Endothelial cell of umbilical vein (primary cell): ENCODE data around the gene FAM216A. TPM values are rescaled to one million over a fixed set of nuclear protein-coding genes. Genes with fewer than 3 reads are reported as not detected.
A peak's percentile ranks its signal among the peaks of the same experiment; 100 is the strongest.

Source experiments
- BruUV-seq: library from RNA; stranded (reverse); fragments of 400-500 nt; replicated peaks from 2 replicates; lab custom pipeline; 2021; lab: Mats Ljungman, UMichigan
- CTCF ChIA-PET: fragments of 300-600, 350-600 bp; sonication (Branson Sonifier 250); formaldehyde crosslinking; loops from one replicate; lab custom pipeline; 2021; ENCODE audit warnings: antibody characterized with exemption, inconsistent platforms; lab: Charles Lee
- POLR2A ChIA-PET: fragments of 300-600, 350-600 bp; sonication (Branson Sonifier 250); formaldehyde crosslinking; loops from one replicate; lab custom pipeline; 2021; ENCODE audit warnings: antibody characterized with exemption, inconsistent platforms; lab: Charles Lee
- DNase-seq: peaks from one replicate; pipeline ENCODE4 v3.0.0-alpha.2; 2011; ENCODE audit warnings: low read depth, low spot score
- FAIRE-seq: peaks from 2 replicates; lab custom pipeline; 2011; peaks lifted over from hg19 to GRCh38; lab: Jason Lieb, UNC
- H2AFZ ChIP-seq: 2 replicates; pipeline ENCODE4 v1.6.0; 2012; ENCODE audit warnings: low read depth, low read length, control low read depth, inconsistent platforms
- H3K27ac ChIP-seq: 2 replicates; pipeline ENCODE4 v1.5.1; 2011; ENCODE audit warnings: low read depth, mild to moderate bottlenecking, control low read depth, low read length, moderate library complexity; ENCODE audit not compliant: insufficient read depth
- H3K27me3 ChIP-seq, 2 experiments: 2 replicates each; pipeline versions ENCODE4 v1.6.0 to v1.6.1; 2011; ENCODE audit warnings: low read length in 2 of 2, mixed read lengths in 1 of 2; ENCODE audit not compliant: control insufficient read depth in 2 of 2, insufficient read depth in 2 of 2
- H3K36me3 ChIP-seq, 2 experiments: 2 replicates in 1 of 2; 3 replicates in 1 of 2; pipeline ENCODE4 v1.5.1; 2011; ENCODE audit warnings: low read length in 2 of 2, mild to moderate bottlenecking in 1 of 2, moderate library complexity in 1 of 2; ENCODE audit not compliant: control insufficient read depth in 2 of 2, insufficient read depth in 2 of 2; ENCODE audit errors: extremely low read depth in 1 of 2
- H3K4me1 ChIP-seq: 3 replicates; pipeline ENCODE4 v1.5.1; 2011; ENCODE audit warnings: mild to moderate bottlenecking, low read length; ENCODE audit not compliant: control insufficient read depth, insufficient read depth; ENCODE audit errors: extremely low read depth
- H3K4me2 ChIP-seq: 2 replicates; pipeline ENCODE4 v1.6.1; 2011; ENCODE audit warnings: low read length, control low read depth, mixed read lengths; ENCODE audit not compliant: insufficient read depth
- H3K4me3 ChIP-seq, 3 experiments: fragments of 200-600 bp in 1 of 3; sonication (generic), shearing (Covaris generic) in 1 of 3; replicated peaks in 1 of 3; 2 replicates each; pipeline ENCODE4 v1.5.1; 2011 to 2016; ENCODE audit warnings: control low read depth in 3 of 3, low read length in 3 of 3, mild to moderate bottlenecking in 2 of 3, inconsistent platforms in 1 of 3, low read depth in 1 of 3, moderate library complexity in 1 of 3; ENCODE audit not compliant: insufficient read depth in 1 of 3
- H3K79me2 ChIP-seq: 2 replicates; pipeline ENCODE4 v1.6.0; 2012; ENCODE audit warnings: low read length, inconsistent platforms; ENCODE audit not compliant: control insufficient read depth, insufficient read depth
- H3K9ac ChIP-seq: replicated peaks from 2 replicates; pipeline ENCODE3; 2011; ENCODE audit warnings: low read length, control low read depth; ENCODE audit not compliant: insufficient read depth; ENCODE audit errors: extremely low read depth
- H3K9me1 ChIP-seq: replicated peaks from 3 replicates; pipeline ENCODE4 v1.6.0; 2011; ENCODE audit warnings: mild to moderate bottlenecking, low read length; ENCODE audit not compliant: control insufficient read depth, insufficient read depth; ENCODE audit errors: extremely low read depth
- H3K9me3 ChIP-seq: replicated peaks from 2 replicates; pipeline ENCODE4 v1.5.1; 2012; ENCODE audit warnings: low read length, inconsistent platforms; ENCODE audit not compliant: control insufficient read depth, insufficient read depth
- H4K20me1 ChIP-seq: replicated peaks from 2 replicates; pipeline ENCODE3; 2011; ENCODE audit warnings: mild to moderate bottlenecking, low read length; ENCODE audit not compliant: control insufficient read depth, insufficient read depth; ENCODE audit errors: extremely low read depth
- EZH2 ChIP-seq: IDR thresholded peaks from 2 replicates; pipeline ENCODE4 v1.6.1; 2012; ENCODE audit warnings: borderline replicate concordance, low read depth, mild to moderate bottlenecking, moderate library complexity, low read length, inconsistent platforms; ENCODE audit not compliant: severe bottlenecking
- FOS ChIP-seq: IDR thresholded peaks from 2 replicates; pipeline ENCODE4 v1.6.1; 2011; ENCODE audit warnings: mild to moderate bottlenecking, low read length, moderate library complexity, borderline replicate concordance; ENCODE audit not compliant: insufficient read depth
- GATA2 ChIP-seq: IDR thresholded peaks from 2 replicates; pipeline ENCODE4 v1.7.0; 2011; ENCODE audit warnings: low read depth, mild to moderate bottlenecking, moderate library complexity, mixed read lengths, low read length; ENCODE audit not compliant: insufficient read length, insufficient read depth
- JUN ChIP-seq: IDR thresholded peaks from 2 replicates; pipeline ENCODE4 v1.6.1; 2011; ENCODE audit warnings: borderline replicate concordance, low read depth; ENCODE audit not compliant: insufficient read length, insufficient read depth
- MYC ChIP-seq: IDR thresholded peaks from one replicate; pipeline ENCODE4 v1.6.1; 2011; ENCODE audit warnings: mild to moderate bottlenecking, low read depth, low read length
- POLR2A ChIP-seq: IDR thresholded peaks from 2 replicates; pipeline ENCODE4 v1.6.1; 2012; ENCODE audit warnings: low read depth, mild to moderate bottlenecking, control low read depth, low read length
- POLR2AphosphoS5 ChIP-seq: IDR thresholded peaks from 2 replicates; pipeline ENCODE4 v1.6.1; 2012; ENCODE audit warnings: low read depth, mild to moderate bottlenecking, control low read depth, low read length, moderate library complexity; ENCODE audit not compliant: insufficient read depth
- dilution Hi-C: fragments of 300-500 bp; cut with MboI; formaldehyde crosslinking; loops from one replicate; pipeline ENCODE4 v1.15.0; 2019; ENCODE audit warnings: low sequenced_read_pairs; ENCODE audit not compliant: extremely low pct_ligation_motif_present
- intact Hi-C: fragments of 100-400 bp; cut with micrococcal nuclease; formaldehyde crosslinking; loops from one replicate; pipeline ENCODE4 v1.10.0; 2022
- polyA plus RNA-seq, 4 experiments: library from polyadenylated mRNA; depleted of rRNA in 3 of 4; stranded (reverse) in 3 of 4; unstranded in 1 of 4; fragments of >200 nt; gene quantifications; 2 replicates each; pipeline versions ENCODE4 v1.2.1 to v1.2.3, GENCODE V29; 2011 to 2012; ENCODE audit warnings: missing spikeins in 1 of 4
- total RNA-seq: library from RNA; stranded (reverse); gene quantifications from 2 replicates; pipeline ENCODE4 v1.2.3, GENCODE V29; 2021
- TF ChIP-seq, protein P1 (sequence below), 2 donors: IDR thresholded peaks; 1 replicate in 1 of 2; 2 replicates in 1 of 2; pipeline ENCODE4 v1.5.1; 2011; ENCODE audit warnings: low read length in 2 of 2, mild to moderate bottlenecking in 2 of 2, moderate library complexity in 2 of 2, control low read depth in 1 of 2, inconsistent platforms in 1 of 2, low read depth in 1 of 2; ENCODE audit not compliant: insufficient read depth in 1 of 2; ENCODE audit errors: extremely low read depth in 1 of 2
- TF ChIP-seq, protein P2 (sequence below): IDR thresholded peaks from 2 replicates; pipeline ENCODE4 v1.6.1; 2011; ENCODE audit not compliant: insufficient read depth, insufficient read length

The FAM216A gene
- total and polyA plus RNA-seq, 2 donors (not counting 3 experiments of a cell fraction or from before 2014, with no cell fraction given), result 11.6 to 11.7 TPM

DNA sequence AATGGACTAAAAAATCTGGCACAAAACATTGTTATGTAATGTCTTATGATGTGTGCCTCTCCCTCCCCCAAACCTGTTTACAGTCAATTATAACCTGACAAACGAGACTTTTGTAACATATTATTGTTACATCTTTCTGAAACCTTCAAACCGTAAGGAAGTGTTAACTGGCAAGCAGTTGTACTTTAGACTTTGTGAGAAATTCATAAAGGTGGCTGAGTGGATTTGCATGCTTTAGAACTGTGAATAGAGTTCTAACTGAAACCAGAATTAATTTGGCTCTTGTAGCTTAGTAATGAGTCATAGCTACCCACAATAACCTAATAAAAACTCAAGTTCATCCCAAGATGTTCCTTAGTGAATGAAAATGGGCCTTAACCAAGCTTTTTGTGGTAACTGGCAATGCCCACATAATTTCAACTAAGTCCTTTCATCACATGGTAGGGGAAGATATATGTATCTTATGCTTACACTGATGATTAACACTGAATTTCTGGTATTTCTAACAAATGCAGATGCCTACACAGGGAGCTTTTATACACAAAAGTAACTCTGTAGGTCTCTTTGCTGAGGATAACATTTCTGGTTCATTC is 63.2 kb downstream of the FAM216A start:
- BruUV-seq, result no TSS peak
- TF ChIP-seq FOS (peak; percentile 15), JUN (peak; percentile 22), POLR2A (no peak), EZH2 (no peak)
- no peak overlapping the region for H3K4me3 ChIP-seq
- H3K4me1 ChIP-seq, result no peaks in the 10 kb centered on the region
- H3K4me2 ChIP-seq, result no peak overlapping the region
- H3K36me3 ChIP-seq, result peaks cover 2% of the 10 kb centered on the region in 2 experiments
- dilution Hi-C loops (no loop called here), intact Hi-C loops (no loop called here)
- no peaks in the 10 kb centered on the region for H3K27me3 ChIP-seq
- FAIRE-seq, result peak; percentile 8
- H2AFZ ChIP-seq, result no peak overlapping the region
- no peak for DNase-seq
- H3K27ac ChIP-seq, result no peak overlapping the region
- POLR2A ChIA-PET, result no interaction called here
- H3K9me1 ChIP-seq, result no peaks in the 10 kb centered on the region
- H3K9ac ChIP-seq, result no peak overlapping the region
- CTCF ChIA-PET, result interaction anchor here (1.1 to 1.2 kb wide), 3 partner anchors 19 to 68 kb away, joined by 3 to 6 read pairs (median 4); no protein-coding TSS in a partner anchor
- H4K20me1 ChIP-seq, result no peaks in the 10 kb centered on the region
- no peaks in the 10 kb centered on the region for H3K9me3 ChIP-seq
- H3K79me2 ChIP-seq, result peaks cover 6% of the 10 kb centered on the region

DNA sequence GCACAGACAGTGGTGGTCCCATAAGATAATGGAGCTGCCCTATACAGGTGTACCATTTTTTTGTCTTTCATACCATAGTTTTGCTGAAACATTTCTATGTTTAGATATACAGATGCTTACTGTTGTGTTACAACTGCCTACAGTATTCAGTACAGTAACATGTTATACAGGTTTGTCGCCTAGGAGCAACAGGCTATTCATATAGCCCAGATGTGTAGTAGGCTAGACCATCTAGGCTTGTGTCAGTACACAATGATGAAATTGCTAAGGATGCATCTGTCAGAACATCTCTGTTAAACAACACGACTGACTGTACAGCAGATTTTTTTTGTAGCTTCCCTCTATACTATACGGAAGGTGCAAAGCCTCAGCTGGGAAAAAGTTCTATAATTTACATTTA is 64.0 kb downstream of the FAM216A start:
- H3K4me3 ChIP-seq, result no peak overlapping the region
- no peaks in the 10 kb centered on the region for H4K20me1 ChIP-seq
- ChIA-PET POLR2A (no interaction called here), CTCF (interaction anchor here (1.1 to 1.5 kb wide), 5 partner anchors 11 to 68 kb away, joined by 3 to 7 read pairs (median 5); no protein-coding TSS in a partner anchor)
- no peaks in the 10 kb centered on the region for H3K9me1 ChIP-seq
- dilution Hi-C loops, result no loop called here
- H3K27ac ChIP-seq, result no peak overlapping the region
- H3K79me2 ChIP-seq, result peaks cover 6% of the 10 kb centered on the region
- no peaks in the 10 kb centered on the region for H3K4me1 ChIP-seq
- H3K9ac ChIP-seq, result no peak overlapping the region
- no peak overlapping the region for H2AFZ ChIP-seq
- TF ChIP-seq, protein P1, sequence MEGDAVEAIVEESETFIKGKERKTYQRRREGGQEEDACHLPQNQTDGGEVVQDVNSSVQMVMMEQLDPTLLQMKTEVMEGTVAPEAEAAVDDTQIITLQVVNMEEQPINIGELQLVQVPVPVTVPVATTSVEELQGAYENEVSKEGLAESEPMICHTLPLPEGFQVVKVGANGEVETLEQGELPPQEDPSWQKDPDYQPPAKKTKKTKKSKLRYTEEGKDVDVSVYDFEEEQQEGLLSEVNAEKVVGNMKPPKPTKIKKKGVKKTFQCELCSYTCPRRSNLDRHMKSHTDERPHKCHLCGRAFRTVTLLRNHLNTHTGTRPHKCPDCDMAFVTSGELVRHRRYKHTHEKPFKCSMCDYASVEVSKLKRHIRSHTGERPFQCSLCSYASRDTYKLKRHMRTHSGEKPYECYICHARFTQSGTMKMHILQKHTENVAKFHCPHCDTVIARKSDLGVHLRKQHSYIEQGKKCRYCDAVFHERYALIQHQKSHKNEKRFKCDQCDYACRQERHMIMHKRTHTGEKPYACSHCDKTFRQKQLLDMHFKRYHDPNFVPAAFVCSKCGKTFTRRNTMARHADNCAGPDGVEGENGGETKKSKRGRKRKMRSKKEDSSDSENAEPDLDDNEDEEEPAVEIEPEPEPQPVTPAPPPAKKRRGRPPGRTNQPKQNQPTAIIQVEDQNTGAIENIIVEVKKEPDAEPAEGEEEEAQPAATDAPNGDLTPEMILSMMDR (IDR thresholded peaks at IDR 0.05; ENCODE audit: extremely low read depth in 1 of 2, insufficient read depth in 1 of 2, low read depth in 1 of 2, low read length in 2 of 2), result no peak
- no peak for TF ChIP-seq MYC
- TF ChIP-seq FOS, result no peak
- no peak for TF ChIP-seq POLR2A
- TF ChIP-seq JUN, result no peak
- no peak for TF ChIP-seq GATA2
- no peak for TF ChIP-seq EZH2
- TF ChIP-seq POLR2AphosphoS5, result no peak
- TF ChIP-seq, protein P2, sequence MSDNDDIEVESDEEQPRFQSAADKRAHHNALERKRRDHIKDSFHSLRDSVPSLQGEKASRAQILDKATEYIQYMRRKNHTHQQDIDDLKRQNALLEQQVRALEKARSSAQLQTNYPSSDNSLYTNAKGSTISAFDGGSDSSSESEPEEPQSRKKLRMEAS, result no peak
- BruUV-seq, result no TSS peak
- no peak for FAIRE-seq
- peaks cover 3 to 4% of the 10 kb centered on the region in 2 experiments for H3K36me3 ChIP-seq
- H3K4me2 ChIP-seq, result no peak overlapping the region
- no peak for DNase-seq
- no peaks in the 10 kb centered on the region for H3K27me3 ChIP-seq
- intact Hi-C loops, result no loop called here
- H3K9me3 ChIP-seq, result no peaks in the 10 kb centered on the region
